GM12878 (cell line): ENCODE measurements around the gene OVOL3. TPM values are rescaled to one million over a fixed set of nuclear protein-coding genes. Genes with fewer than 3 reads are reported as not detected.

Source experiments
- ATAC-seq: fragments of 200-7000 bp; cut with Tn5 transposase; 3 replicates; pipeline ENCODE4 v1.9.1; 2020; ENCODE audit warnings: mild to moderate bottlenecking, moderate library complexity
- BruUV-seq: library from RNA; stranded (reverse); fragments of 400-500 nt; replicated peaks from 2 replicates; lab custom pipeline; 2021; lab: Mats Ljungman, UMichigan
- CTCF ChIA-PET: fragments of 300-600 bp; sonication (Branson Sonifier 250); formaldehyde crosslinking; extraction: SDS; loops from one replicate; lab custom pipeline; 2021; ENCODE audit warnings: inconsistent platforms; lab: Yijun Ruan, JAX
- POLR2A ChIA-PET: fragments of 350-600 bp; formaldehyde crosslinking; extraction: SDS; loops from one replicate; lab custom pipeline; 2021; ENCODE audit warnings: inconsistent platforms; lab: Charles Lee
- RAD21 ChIA-PET: fragments of 300-600 bp; sonication (Branson Sonifier 250); formaldehyde crosslinking; loops from one replicate; lab custom pipeline; 2023; ENCODE audit warnings: antibody characterized with exemption; ENCODE audit not compliant: unreplicated experiment; lab: Charles Lee
- SMC1A ChIA-PET: fragments of 300-600 bp; sonication (Branson Sonifier 250); formaldehyde crosslinking; loops from one replicate; lab custom pipeline; 2023; ENCODE audit not compliant: unreplicated experiment, uncharacterized antibody; lab: Charles Lee
- DNase-seq: peaks from one replicate; pipeline ENCODE4 v3.0.0-alpha.2; 2011; ENCODE audit warnings: low read depth, low spot score
- FAIRE-seq: peaks from 3 replicates; lab custom pipeline; 2011; peaks lifted over from hg19 to GRCh38; lab: Jason Lieb, UNC
- H2AFZ ChIP-seq: 2 replicates; pipeline ENCODE4 v1.6.0; 2011; ENCODE audit warnings: low read depth, low read length, control low read depth; ENCODE audit not compliant: control insufficient read depth
- H3K27ac ChIP-seq: 2 replicates; pipeline ENCODE4 v1.5.1; 2011; ENCODE audit warnings: control low read depth; ENCODE audit not compliant: control insufficient read depth, insufficient read depth
- H3K27me3 ChIP-seq, 2 experiments: replicated peaks in 1 of 2; 2 replicates each; pipeline versions ENCODE4 v1.6.0 to v1.6.1; 2011; ENCODE audit warnings: low read length in 1 of 2; ENCODE audit not compliant: control insufficient read depth in 2 of 2, insufficient read depth in 2 of 2
- H3K36me3 ChIP-seq, 2 experiments: 2 replicates each; pipeline ENCODE4 v1.5.1; 2011; ENCODE audit warnings: low read length in 1 of 2; ENCODE audit not compliant: control insufficient read depth in 2 of 2, insufficient read depth in 2 of 2
- H3K4me1 ChIP-seq: 2 replicates; pipeline ENCODE4 v1.6.1; 2011; ENCODE audit warnings: mild to moderate bottlenecking, low read length, moderate library complexity, mixed read lengths; ENCODE audit not compliant: control insufficient read depth, insufficient read depth
- H3K4me2 ChIP-seq: 2 replicates; pipeline ENCODE4 v1.6.0; 2011; ENCODE audit warnings: control low read depth; ENCODE audit not compliant: control insufficient read depth, insufficient read depth
- H3K4me3 ChIP-seq: fragments of 200-600 bp; sonication (generic); 2 replicates; pipeline ENCODE4 v1.5.1; 2016
- H3K79me2 ChIP-seq: 2 replicates; pipeline ENCODE4 v1.6.0; 2011; ENCODE audit warnings: low read length; ENCODE audit not compliant: control insufficient read depth, insufficient read depth
- H3K9ac ChIP-seq: 2 replicates; pipeline ENCODE4 v1.8.0; 2011; ENCODE audit warnings: low read length, control low read depth, mixed read lengths; ENCODE audit not compliant: control insufficient read depth, insufficient read depth
- H3K9me3 ChIP-seq: replicated peaks from 3 replicates; pipeline ENCODE4 v1.5.1; 2011; ENCODE audit warnings: mild to moderate bottlenecking, low read length; ENCODE audit not compliant: control insufficient read depth, insufficient read depth
- H4K20me1 ChIP-seq: 2 replicates; pipeline ENCODE4 v1.6.0; 2011; ENCODE audit not compliant: control insufficient read depth, insufficient read depth
- CREB1 ChIP-seq: IDR thresholded peaks from 2 replicates; pipeline ENCODE4 v1.6.1; 2012; ENCODE audit warnings: low read depth, mild to moderate bottlenecking, inconsistent platforms
- CUX1 ChIP-seq: IDR thresholded peaks from 2 replicates; pipeline ENCODE4 v1.6.1; 2012; ENCODE audit warnings: improper control_type of control experiment, low read depth, low read length; ENCODE audit not compliant: insufficient replicate concordance
- EZH2 ChIP-seq: IDR thresholded peaks from 2 replicates; pipeline ENCODE4 v1.6.1; 2012; ENCODE audit warnings: low read depth, mild to moderate bottlenecking, control low read depth, inconsistent platforms, low read length, borderline replicate concordance; ENCODE audit not compliant: control insufficient read depth
- HDAC2 ChIP-seq: fragments of 200-600 bp; sonication (generic); IDR thresholded peaks from 2 replicates; pipeline ENCODE4 v1.6.1; 2017
- IKZF2 ChIP-seq, 2 experiments: fragments of 450-650 bp; IDR thresholded peaks; 2 replicates each; pipeline ENCODE4 v1.6.1; 2017; ENCODE audit warnings: mild to moderate bottlenecking in 2 of 2, moderate library complexity in 2 of 2
- RFX5 ChIP-seq: IDR thresholded peaks from 2 replicates; pipeline ENCODE4 v1.6.1; 2011; ENCODE audit warnings: low read depth, low read length, improper control_type of control experiment
- TCF12 ChIP-seq: IDR thresholded peaks from 2 replicates; pipeline ENCODE4 v1.6.1; 2011; ENCODE audit warnings: low read depth, mild to moderate bottlenecking, low read length
- ZNF207 ChIP-seq: fragments of 450-650 bp; IDR thresholded peaks from 2 replicates; pipeline ENCODE4 v1.6.1; 2014; ENCODE audit warnings: antibody characterized with exemption, mild to moderate bottlenecking, borderline replicate concordance
- WGBS: methylation state at CpG from one replicate; pipeline ENCODE4 v1.1.6; 2016; ENCODE audit warnings: low lambda C conversion rate; ENCODE audit not compliant: insufficient replicate concordance, insufficient coverage; ENCODE audit errors: missing lambda C conversion rate; 5-methylcytosine and 5-hydroxymethylcytosine counted together
- in situ Hi-C: fragments of 300-500 bp; cut with MboI; formaldehyde crosslinking; loops from 9 replicates; pipeline ENCODE4 v1.14.3; 2018; ENCODE audit warnings: mixed read lengths
- intact Hi-C: fragments of 100-400 bp; cut with micrococcal nuclease; formaldehyde crosslinking; loops from one replicate; pipeline ENCODE4 v1.14.2; 2022; ENCODE audit not compliant: unreplicated experiment
- polyA plus RNA-seq, 11 experiments: library from polyadenylated mRNA; depleted of rRNA in 4 of 11; unstranded in 6 of 11; stranded (reverse) in 5 of 11; fragments of >200 nt; fragmentation: Nextera tagmentation in 4 of 11; fragmentation: Illumina TruSeq in 1 of 11; extraction: Ambion mirVana in 4 of 11; extraction: Trizol in 1 of 11; gene quantifications; 1 replicate in 1 of 11; 2 replicates in 10 of 11; pipeline versions ENCODE4 v1.2.1 to v1.2.3, GENCODE V29; 2011 to 2016; ENCODE audit warnings: inconsistent platforms in 2 of 11, missing spikeins in 2 of 11, low read depth in 1 of 11
- total RNA-seq, 4 experiments: library from RNA; depleted of rRNA in 3 of 4; stranded (reverse); fragments of >200 nt in 3 of 4; fragmentation: Illumina TruSeq in 1 of 4; extraction: Trizol in 1 of 4; gene quantifications; 2 replicates each; pipeline versions ENCODE4 v1.2.1 to v1.2.3, GENCODE V29; 2013 to 2021

Gene OVOL3
- total and polyA plus RNA-seq, 10 of the 15 experiments (the other 5 are each of a cell fraction or from before 2014, with no cell fraction given): 0.43 TPM; not detected in 9

GRCh38 chr19:36081385-36081784, 29.6 kb upstream of the OVOL3 start:
- ChIA-PET SMC1A (no interaction called here), RAD21 (no interaction called here), POLR2A (no interaction called here), CTCF (no interaction called here)
- no peak overlapping the region for H3K4me3 ChIP-seq
- in situ Hi-C loops (no loop called here), intact Hi-C loops (no loop called here)
- H3K4me2 ChIP-seq: no peak overlapping the region
- WGBS: 96% methylated on average over 3 of the region's 3 CpGs
- H3K36me3 ChIP-seq: peaks cover 22 to 25% of the 10 kb centered on the region in 2 experiments; a peak in 3 of 4 replicates
- BruUV-seq: no TSS peak
- no peak overlapping the region for H3K9ac ChIP-seq
- ATAC-seq: no peak
- DNase-seq: no peak
- no peak overlapping the region for H2AFZ ChIP-seq
- H3K79me2 ChIP-seq: no peaks in the 10 kb centered on the region
- H3K4me1 ChIP-seq: no peaks in the 10 kb centered on the region
- H3K27me3 ChIP-seq: no peaks in the 10 kb centered on the region
- H3K27ac ChIP-seq: no peak overlapping the region
- FAIRE-seq: no peak
- TF ChIP-seq IKZF2 (IDR thresholded peaks at IDR 0.05) (no peak), RFX5 (no peak), EZH2 (no peak), CUX1 (no peak), HDAC2 (no peak), ZNF207 (no peak), CREB1 (no peak), TCF12 (no peak)
- H3K9me3 ChIP-seq: no peaks in the 10 kb centered on the region
- no peaks in the 10 kb centered on the region for H4K20me1 ChIP-seq
